ELF-1 (cell line): ENCODE results near the gene DRC3.

ENCODE experiments used
- DNase-seq: peaks from one replicate; pipeline ENCODE4 v3.0.0-alpha.2; 2016; ENCODE audit warnings: low read depth, low spot score

The DRC3 gene

DNA sequence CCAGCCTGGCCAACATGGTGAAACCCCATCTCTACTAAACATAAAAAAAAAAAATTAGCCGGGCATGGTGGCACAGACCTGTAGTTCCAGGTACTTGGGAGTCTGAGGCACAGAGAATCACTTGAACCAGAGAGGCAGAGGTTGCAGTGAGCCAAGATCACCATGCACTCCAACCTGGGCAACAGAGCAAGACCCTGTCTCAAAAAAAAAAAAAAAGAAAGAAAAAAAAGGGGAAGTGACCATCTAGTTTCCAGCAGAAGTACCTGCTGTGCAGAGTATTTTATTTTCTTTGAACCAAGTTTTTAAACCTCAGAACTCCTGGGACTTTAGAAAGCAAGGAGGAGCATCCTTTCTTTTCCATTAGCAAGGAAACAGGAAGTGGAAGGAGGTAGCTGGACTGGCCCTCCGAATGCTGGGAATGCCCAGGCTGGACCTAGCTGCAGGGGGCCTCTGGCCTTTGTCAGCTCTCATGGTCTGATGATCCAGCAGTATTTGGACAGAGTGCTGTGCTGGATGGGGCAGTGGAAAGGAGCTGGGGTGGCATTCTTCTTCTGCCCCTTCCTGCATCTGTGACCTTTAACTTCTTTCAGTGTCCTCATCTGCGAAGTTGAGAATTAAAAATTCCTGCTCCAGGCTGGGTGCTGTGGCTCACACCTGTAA is 73.2 kb downstream of the DRC3 start:
- DNase-seq: no peak

DNA sequence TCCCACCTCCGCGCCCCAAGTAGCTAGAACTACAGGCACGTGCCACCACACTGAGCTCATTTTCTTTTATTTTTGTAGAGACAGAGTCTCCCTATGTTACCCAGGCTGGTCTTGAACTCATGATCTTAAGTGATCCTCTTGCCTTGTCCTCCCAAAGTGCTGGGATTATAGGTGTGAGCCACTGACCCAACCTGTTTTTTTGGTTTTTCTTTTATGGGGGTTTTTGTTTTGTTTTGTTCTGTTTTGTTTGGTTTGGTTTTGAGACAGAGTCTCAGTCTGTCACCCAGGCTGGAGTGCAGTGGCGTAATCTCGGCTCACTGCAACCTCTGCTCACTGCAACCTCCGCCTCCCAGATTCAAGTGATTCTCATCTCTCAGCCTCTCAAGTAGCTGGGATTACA is 82.9 kb downstream of the DRC3 start:
- no peak for DNase-seq

GRCh38 chr17:18056214-18056613 is 83.6 kb downstream of the DRC3 start:
- no peak for DNase-seq

GRCh38 chr17:18059283-18059682 is 86.6 kb downstream of the DRC3 start:
- no peak for DNase-seq

- DNase-seq: no peak
Observed at GRCh38 chr17:18064053-18064452, 91.4 kb downstream of the DRC3 start.

DNA sequence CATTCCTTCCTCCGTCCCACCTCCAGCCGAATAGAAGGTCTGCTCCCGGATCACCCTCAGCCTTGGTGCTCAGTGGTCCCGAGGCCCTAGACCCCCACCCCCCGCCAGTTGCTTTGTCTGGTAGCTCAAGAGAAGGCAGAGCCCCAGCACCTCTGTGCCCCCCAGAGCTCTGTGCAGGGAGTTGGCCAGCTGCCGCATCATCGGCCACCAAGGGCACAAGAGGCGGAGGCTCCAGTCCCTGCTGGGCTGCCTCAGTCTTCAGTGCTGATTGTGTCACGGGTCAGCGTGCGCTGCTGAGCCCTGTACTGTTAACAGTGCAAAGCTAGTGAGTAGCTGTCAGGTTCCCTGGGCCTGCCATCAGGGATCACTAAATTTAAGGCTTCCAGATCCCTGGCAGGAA is 92.9 kb downstream of the DRC3 start:
- DNase-seq: no peak
